BLaER1 treated with 17β-estradiol and CSF1 and Interleukin-3, amounts not matched to agents 10 nM and 100 nM (cell line): ENCODE data around the gene PRKCA.

ENCODE experiments used
- H3K27ac ChIP-seq, 11 experiments: shearing (Covaris generic); formaldehyde crosslinking; 2 replicates each; pipeline ENCODE4 v1.8.1; 2022
- H3K27me3 ChIP-seq, 11 experiments: shearing (Covaris generic); formaldehyde crosslinking; 2 replicates each; pipeline ENCODE4 v1.8.1; 2022
- H3K36me3 ChIP-seq, 11 experiments: shearing (Covaris generic); formaldehyde crosslinking; 2 replicates each; pipeline ENCODE4 v1.8.1; 2022
- H3K4me1 ChIP-seq, 10 experiments: shearing (Covaris generic); formaldehyde crosslinking; 2 replicates each; pipeline ENCODE4 v1.8.1; 2022
- H3K4me2 ChIP-seq, 11 experiments: shearing (Covaris generic); formaldehyde crosslinking; 2 replicates each; pipeline ENCODE4 v1.8.1; 2022
- H3K4me3 ChIP-seq, 10 experiments: shearing (Covaris generic); formaldehyde crosslinking; 2 replicates each; pipeline ENCODE4 v1.8.1; 2022
- H3K9ac ChIP-seq, 11 experiments: shearing (Covaris generic); formaldehyde crosslinking; 2 replicates each; pipeline ENCODE4 v1.8.1; 2022
- H3K9me3 ChIP-seq, 11 experiments: shearing (Covaris generic); formaldehyde crosslinking; replicated peaks in 1 of 11; 2 replicates each; pipeline ENCODE4 v1.8.1; 2022
- H4K20me1 ChIP-seq, 11 experiments: shearing (Covaris generic); formaldehyde crosslinking; 2 replicates each; pipeline ENCODE4 v1.8.1; 2022
- Cebpa-rat ChIP-seq, 11 experiments: shearing (Covaris generic); IDR thresholded peaks; 2 replicates each; pipeline ENCODE4 v1.8.1; 2022

PRKCA gene

GRCh38 chr17:66514227-66514806, 211.9 kb downstream of the PRKCA start:
- peaks cover 0 to 34% (median 0%) of the 10 kb centered on the region in 11 experiments; a peak in 2 of 22 replicates for H4K20me1 ChIP-seq
- no peak overlapping the region for H3K27ac ChIP-seq
- H3K4me2 ChIP-seq: 0 out of 22 replicates have a peak overlapping the region, but pooled peaks of 1 of the 11 experiments have one; percentile 31
- no peak for TF ChIP-seq Cebpa-rat (IDR thresholded peaks at IDR 0.05)
- no peak overlapping the region for H3K9ac ChIP-seq
- peaks cover 8 to 41% (median 13%) of the 10 kb centered on the region in 10 experiments; a peak in 15 of 20 replicates for H3K4me1 ChIP-seq
- H3K27me3 ChIP-seq: no peaks in the 10 kb centered on the region
- H3K4me3 ChIP-seq: no peak overlapping the region
- peaks cover 0 to 37% (median 0%) of the 10 kb centered on the region in 11 experiments; a peak in 6 of 22 replicates for H3K36me3 ChIP-seq
- no peaks in the 10 kb centered on the region for H3K9me3 ChIP-seq

GRCh38 chr17:66515974-66516373, 213.6 kb downstream of the PRKCA start:
- H4K20me1 ChIP-seq: peaks cover 0 to 39% (median 0%) of the 10 kb centered on the region in 11 experiments; a peak in 1 of 22 replicates
- H3K4me2 ChIP-seq: no peak overlapping the region
- no peak overlapping the region for H3K4me3 ChIP-seq
- peaks cover 0 to 38% (median 0%) of the 10 kb centered on the region in 11 experiments; a peak in 6 of 22 replicates for H3K36me3 ChIP-seq
- no peak overlapping the region for H3K9ac ChIP-seq
- no peak for TF ChIP-seq Cebpa-rat (IDR thresholded peaks at IDR 0.05)
- peaks cover 0 to 50% (median 13%) of the 10 kb centered on the region in 10 experiments; a peak in 12 of 20 replicates for H3K4me1 ChIP-seq
- no peak overlapping the region for H3K27ac ChIP-seq
- no peaks in the 10 kb centered on the region for H3K27me3 ChIP-seq
- H3K9me3 ChIP-seq: no peaks in the 10 kb centered on the region

- H3K9ac ChIP-seq: no peak overlapping the region
- H3K4me1 ChIP-seq: peaks cover 3 to 65% (median 19%) of the 10 kb centered on the region in 10 experiments
- no peak for TF ChIP-seq Cebpa-rat (IDR thresholded peaks at IDR 0.05)
- no peak overlapping the region for H3K27ac ChIP-seq
- no peaks in the 10 kb centered on the region for H3K9me3 ChIP-seq
- H4K20me1 ChIP-seq: peaks cover 0 to 37% (median 0%) of the 10 kb centered on the region in 11 experiments; a peak in 1 of 22 replicates
- no peaks in the 10 kb centered on the region for H3K27me3 ChIP-seq
- H3K4me3 ChIP-seq: no peak overlapping the region
- H3K4me2 ChIP-seq: peak overlapping the region in 5 of 11 experiments; percentile 3 to 16 (median 6); a peak in 4 of 22 replicates
- peaks cover 0 to 38% (median 0%) of the 10 kb centered on the region in 11 experiments; a peak in 6 of 22 replicates for H3K36me3 ChIP-seq
Measured at GRCh38 chr17:66517336-66518009, 215.1 kb downstream of the PRKCA start.

- Histone ChIP-seq H3K4me3 (no peak overlapping the region), H3K9ac (no peak overlapping the region), H3K36me3 (peaks cover 0 to 38% (median 0%) of the 10 kb centered on the region in 11 experiments; a peak in 6 of 22 replicates), H3K27me3 (no peaks in the 10 kb centered on the region), H3K4me1 (peaks cover 8 to 71% (median 22%) of the 10 kb centered on the region in 10 experiments), H4K20me1 (peaks cover 0 to 34% (median 0%) of the 10 kb centered on the region in 11 experiments; a peak in 2 of 22 replicates), H3K4me2 (peak overlapping the region in 6 of 11 experiments; percentile 0 to 16 (median 4); a peak in 4 of 22 replicates), H3K9me3 (no peaks in the 10 kb centered on the region), H3K27ac (no peak overlapping the region)
- TF ChIP-seq Cebpa-rat (IDR thresholded peaks at IDR 0.05): no peak
Measured at GRCh38 chr17:66518108-66518507, 215.7 kb downstream of the PRKCA start.

- no peak for TF ChIP-seq Cebpa-rat (IDR thresholded peaks at IDR 0.05)
- no peaks in the 10 kb centered on the region for H3K27me3 ChIP-seq
- H3K36me3 ChIP-seq: peaks cover 0 to 38% (median 0%) of the 10 kb centered on the region in 11 experiments; a peak in 6 of 22 replicates
- H3K9me3 ChIP-seq: no peaks in the 10 kb centered on the region
- peaks cover 0 to 32% (median 0%) of the 10 kb centered on the region in 11 experiments; a peak in 2 of 22 replicates for H4K20me1 ChIP-seq
- peaks cover 8 to 77% (median 22%) of the 10 kb centered on the region in 10 experiments for H3K4me1 ChIP-seq
- no peak overlapping the region for H3K9ac ChIP-seq
- H3K27ac ChIP-seq: no peak overlapping the region
- H3K4me3 ChIP-seq: no peak overlapping the region
- H3K4me2 ChIP-seq: peak overlapping the region in 4 of 11 experiments; percentile 0 to 90 (median 32); a peak in 1 of 22 replicates
Measured at GRCh38 chr17:66518677-66519076, 216.3 kb downstream of the PRKCA start.

- Histone ChIP-seq H3K4me2 (peak overlapping the region in 2 of 11 experiments; percentile 55 to 90; a peak in 4 of 22 replicates), H3K27me3 (no peaks in the 10 kb centered on the region), H3K4me3 (no peak overlapping the region), H3K27ac (no peak overlapping the region), H3K9ac (no peak overlapping the region), H3K36me3 (peaks cover 0 to 35% (median 0%) of the 10 kb centered on the region in 11 experiments; a peak in 6 of 22 replicates), H3K9me3 (no peaks in the 10 kb centered on the region), H4K20me1 (peaks cover 0 to 30% (median 0%) of the 10 kb centered on the region in 11 experiments; a peak in 2 of 22 replicates), H3K4me1 (peaks cover 8 to 81% (median 22%) of the 10 kb centered on the region in 10 experiments)
- TF ChIP-seq Cebpa-rat (IDR thresholded peaks at IDR 0.05): no peak
Measured at GRCh38 chr17:66519154-66519553, 216.7 kb downstream of the PRKCA start.

GRCh38 chr17:66520999-66521398, 218.6 kb downstream of the PRKCA start:
- no peak for TF ChIP-seq Cebpa-rat (IDR thresholded peaks at IDR 0.05)
- H3K4me1 ChIP-seq: peaks cover 8 to 83% (median 22%) of the 10 kb centered on the region in 10 experiments
- peaks cover 0 to 6% (median 0%) of the 10 kb centered on the region in 11 experiments; a peak in 1 of 22 replicates for H3K9me3 ChIP-seq
- H3K27me3 ChIP-seq: no peaks in the 10 kb centered on the region
- peaks cover 0 to 29% (median 0%) of the 10 kb centered on the region in 11 experiments; a peak in 2 of 22 replicates for H4K20me1 ChIP-seq
- peaks cover 0 to 32% (median 0%) of the 10 kb centered on the region in 11 experiments; a peak in 6 of 22 replicates for H3K36me3 ChIP-seq
- H3K4me3 ChIP-seq: no peak overlapping the region
- H3K4me2 ChIP-seq: peak overlapping the region in 3 of 11 experiments; percentile 30 to 90 (median 87); a peak in 5 of 22 replicates
- no peak overlapping the region for H3K27ac ChIP-seq
- no peak overlapping the region for H3K9ac ChIP-seq

- Histone ChIP-seq H3K27ac (no peak overlapping the region), H3K9me3 (peaks cover 0 to 6% (median 0%) of the 10 kb centered on the region in 11 experiments; a peak in 1 of 22 replicates), H3K4me2 (peak overlapping the region; percentile 10 to 90 (median 27); a peak in 14 of 22 replicates), H4K20me1 (peaks cover 0 to 31% (median 0%) of the 10 kb centered on the region in 11 experiments; a peak in 2 of 22 replicates), H3K9ac (no peak overlapping the region), H3K4me3 (no peak overlapping the region), H3K36me3 (peaks cover 0 to 32% (median 0%) of the 10 kb centered on the region in 11 experiments; a peak in 5 of 22 replicates), H3K27me3 (no peaks in the 10 kb centered on the region), H3K4me1 (peaks cover 8 to 78% (median 21%) of the 10 kb centered on the region in 10 experiments)
- no peak for TF ChIP-seq Cebpa-rat (IDR thresholded peaks at IDR 0.05)
Measured at GRCh38 chr17:66522591-66523272, 220.3 kb downstream of the PRKCA start.
